G401.6 (cell line): ENCODE results near the gene PTPN7.

Experiments
- FAIRE-seq: peaks from 2 replicates; lab custom pipeline; 2012; peaks lifted over from hg19 to GRCh38; lab: Jason Lieb, UNC

Gene PTPN7

DNA sequence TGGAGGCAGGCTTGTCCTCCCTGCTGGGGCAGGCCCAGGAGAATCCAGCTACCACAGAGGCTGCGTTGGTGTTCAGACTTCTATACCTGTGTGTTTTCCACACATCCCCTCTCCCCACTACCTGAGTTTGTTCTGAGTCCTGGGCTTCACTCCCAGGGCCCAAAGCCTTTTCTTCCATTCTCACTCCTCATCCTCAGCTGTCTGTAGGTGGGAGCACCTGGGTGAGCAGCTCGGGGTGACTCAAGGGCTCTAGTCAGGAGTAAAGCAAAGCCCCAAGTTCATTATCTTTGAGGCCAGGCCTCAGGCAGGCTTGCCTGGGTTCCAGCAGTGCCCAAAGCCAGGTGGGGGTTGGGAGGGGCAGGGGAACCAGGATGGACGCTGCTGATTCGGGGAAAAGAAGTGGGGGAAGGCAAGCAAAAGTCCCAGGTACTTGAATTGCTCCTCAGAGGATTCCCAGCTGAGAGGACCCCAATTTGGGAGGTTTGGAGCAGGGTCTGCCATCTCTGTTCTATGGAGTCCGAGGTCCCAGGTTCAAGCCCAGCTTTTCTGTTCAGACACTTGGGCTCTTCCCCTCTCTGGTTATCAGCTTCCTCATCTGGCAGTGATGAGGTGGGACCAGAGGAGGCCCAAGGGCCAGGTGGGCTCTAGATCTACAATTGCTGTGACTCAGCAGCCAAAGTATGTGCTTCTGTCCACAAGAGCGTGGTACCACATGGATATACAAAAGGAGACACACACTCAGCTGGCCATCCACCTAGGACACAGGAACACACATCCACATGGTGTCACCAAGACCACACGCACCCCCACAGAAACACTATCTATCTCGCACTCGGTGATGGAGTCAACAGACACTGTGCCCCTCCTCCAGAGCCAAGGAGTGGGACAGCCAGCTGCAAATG lies 5.8 kb upstream of the PTPN7 start:
- no peak for FAIRE-seq

DNA sequence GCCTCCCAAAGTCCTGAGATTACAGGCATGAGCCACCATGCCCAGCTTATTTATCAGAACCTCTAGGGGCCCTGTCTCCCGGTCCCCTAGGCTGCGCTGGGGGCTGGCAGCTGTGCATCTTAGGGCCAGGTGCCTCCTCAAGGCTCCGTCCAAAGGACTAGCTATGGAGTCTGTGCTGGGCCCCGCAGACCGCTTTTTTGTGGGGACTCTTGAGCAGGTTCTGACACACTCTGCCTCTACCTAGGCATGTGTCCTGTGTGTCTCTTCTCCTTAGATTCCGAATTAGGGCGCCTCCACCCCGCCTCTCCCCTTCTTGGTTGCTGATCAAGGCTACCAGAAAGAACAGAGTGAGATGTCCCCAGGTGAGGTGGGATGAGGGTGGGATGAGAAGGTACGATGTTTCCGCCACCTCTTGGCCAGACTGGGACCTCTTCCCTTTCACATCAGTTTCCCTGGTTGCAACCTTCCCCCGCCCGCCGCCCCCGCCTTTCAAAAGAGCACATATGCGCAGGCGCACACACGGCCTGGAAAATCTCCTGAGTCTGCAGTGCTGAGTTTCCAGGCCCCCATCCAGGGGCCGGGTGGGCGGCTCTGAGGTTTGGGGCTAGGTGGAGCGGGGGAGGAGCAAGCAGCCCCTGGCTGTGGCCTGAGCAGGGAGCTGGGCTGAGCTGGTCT lies 5.0 kb upstream of the PTPN7 start:
- FAIRE-seq: no peak

DNA sequence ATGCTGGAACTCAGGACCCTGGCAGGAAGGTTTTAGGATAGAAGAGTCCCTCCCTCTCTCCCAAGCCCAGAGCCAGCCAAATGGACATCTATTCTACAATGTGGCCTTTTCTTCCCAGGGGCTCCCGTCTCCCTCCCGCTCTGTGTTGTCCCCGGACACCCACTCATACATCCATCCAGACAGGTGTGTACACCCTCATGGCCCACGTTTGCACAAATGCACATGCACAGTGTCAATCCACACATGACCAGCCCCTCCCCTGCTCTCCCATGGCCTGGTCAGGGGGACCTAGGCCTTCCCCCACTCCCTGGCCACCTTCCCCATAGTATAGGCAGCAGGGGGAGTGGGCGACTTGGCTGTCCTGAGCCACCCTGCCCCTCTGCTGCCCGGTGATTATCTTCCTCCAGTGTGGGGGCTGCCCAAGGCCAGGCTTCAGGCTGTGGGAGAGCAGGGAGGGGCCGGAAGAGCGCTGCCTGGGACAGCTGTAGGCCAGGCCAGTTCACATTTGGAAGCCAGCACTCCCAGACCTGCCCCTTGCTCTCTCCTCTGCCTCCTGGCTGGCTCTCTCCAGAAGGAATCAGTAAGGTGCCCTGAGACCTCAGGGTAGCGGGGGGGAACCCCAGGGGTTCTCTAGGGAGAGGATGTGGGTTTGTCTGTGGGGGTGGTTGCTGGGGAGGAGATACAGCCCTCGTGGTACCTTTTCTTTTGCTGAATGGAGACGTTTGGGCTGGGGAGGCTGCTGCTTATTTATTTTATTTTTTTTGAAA lies 4.1 kb upstream of the PTPN7 start:
- no peak for FAIRE-seq

DNA sequence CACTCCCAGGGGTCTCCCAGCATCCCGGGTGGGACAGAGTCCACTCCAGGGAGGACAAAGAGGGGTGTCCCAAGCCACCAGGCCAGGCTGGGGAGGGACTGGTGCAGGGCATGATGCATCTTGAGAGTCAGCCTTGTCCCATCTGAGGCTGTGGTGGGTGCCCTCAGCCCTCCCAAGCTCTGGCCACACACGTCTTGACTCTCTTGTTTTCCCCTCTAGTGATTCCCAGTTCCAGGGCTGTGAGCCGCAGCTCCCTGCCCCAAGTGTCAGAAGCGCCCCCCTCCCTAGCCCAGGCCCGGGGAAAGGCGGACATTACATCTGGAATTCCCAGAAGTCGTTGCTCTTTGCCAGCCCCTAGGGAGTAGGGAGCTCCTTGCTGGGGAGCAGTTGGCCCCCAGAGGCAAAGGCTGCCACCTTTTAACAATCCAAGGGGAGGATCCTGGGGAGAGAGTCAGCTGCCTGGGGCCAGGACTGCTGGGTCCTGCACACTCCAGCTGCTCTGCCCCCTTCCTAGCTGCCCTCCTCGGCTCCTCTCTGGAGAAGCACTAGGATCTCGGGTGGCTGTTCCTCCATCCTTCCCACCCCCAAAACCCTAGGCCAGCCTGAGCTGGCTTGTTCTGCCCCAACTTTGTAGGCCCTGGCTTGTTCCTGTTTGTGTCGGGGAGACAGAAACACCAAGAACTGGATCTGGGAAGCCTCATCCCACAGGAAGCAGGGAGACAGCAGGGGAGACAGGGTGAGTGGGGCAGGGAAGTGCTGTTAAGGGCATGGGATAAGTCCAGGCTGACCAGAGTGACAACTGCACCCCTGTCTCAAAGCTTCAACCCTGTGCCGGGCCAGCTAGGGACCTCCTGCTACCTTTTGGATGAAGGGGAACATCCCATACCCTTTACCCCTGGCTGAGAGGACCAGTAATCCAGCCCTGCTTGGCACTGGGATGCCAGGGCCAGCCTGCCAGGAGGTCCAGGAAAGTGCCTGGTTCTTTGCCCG lies 3.2 kb upstream of the PTPN7 start:
- FAIRE-seq: no peak

DNA sequence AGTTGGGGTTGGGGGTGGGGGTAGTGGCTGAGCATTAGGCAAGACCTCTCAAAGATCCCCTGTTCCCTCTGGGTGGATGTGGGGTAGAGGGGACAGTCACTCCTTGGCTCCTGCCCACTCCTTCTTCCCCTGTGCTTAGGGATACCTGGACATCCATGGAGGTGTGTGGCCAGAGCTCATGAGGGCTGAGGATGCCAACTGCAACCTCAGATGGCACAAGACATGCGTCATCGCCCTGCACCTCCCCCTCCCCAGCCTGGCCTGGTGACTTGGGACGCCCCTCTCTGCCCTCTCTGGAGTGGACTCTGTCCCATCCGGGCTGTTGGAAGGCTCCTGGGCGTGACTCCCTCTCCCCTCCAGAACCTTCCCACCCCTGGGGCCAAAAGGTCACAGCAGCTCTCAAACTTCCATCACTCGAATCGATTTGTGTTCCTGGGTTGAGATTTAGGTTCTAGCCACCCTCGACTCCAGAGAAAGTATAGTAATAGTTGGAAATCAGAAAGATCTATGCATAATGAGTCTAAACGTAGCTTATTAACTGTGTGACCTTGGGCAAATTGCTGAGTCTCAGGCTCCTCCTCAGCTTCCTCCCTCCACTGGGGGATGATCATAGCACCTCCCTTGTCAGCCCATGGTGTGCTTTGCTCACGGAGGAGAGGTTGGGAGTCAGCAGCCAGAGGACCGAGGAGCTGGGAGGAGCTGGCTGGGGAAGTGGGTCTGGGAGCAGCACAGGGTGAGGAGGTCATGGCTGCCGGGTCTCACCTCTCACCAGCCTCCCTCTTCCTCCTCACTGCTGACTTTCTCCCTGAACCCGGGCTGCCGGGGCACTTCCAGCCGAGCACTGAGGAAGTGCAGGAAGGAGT lies 2.2 kb upstream of the PTPN7 start:
- no peak for FAIRE-seq

DNA sequence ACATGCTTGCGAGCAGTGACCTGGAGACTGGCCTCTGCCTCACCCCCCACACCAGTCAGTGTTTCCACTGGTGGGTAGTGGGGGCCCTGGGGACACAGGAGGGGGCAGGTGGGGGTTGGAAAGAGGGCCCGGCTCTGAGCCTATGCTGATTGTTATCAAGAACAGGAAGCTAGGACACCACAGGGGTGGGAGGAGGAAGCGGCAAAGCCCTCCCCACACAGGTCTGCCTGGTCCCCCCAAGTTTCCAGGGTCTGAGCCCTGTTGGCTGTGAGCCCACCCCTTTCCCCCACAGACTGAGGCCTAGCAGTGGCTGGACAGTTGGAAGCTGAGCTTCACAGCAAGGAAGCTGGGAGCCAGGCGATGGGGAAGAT lies 1.6 kb upstream of the PTPN7 start:
- FAIRE-seq: no peak

DNA sequence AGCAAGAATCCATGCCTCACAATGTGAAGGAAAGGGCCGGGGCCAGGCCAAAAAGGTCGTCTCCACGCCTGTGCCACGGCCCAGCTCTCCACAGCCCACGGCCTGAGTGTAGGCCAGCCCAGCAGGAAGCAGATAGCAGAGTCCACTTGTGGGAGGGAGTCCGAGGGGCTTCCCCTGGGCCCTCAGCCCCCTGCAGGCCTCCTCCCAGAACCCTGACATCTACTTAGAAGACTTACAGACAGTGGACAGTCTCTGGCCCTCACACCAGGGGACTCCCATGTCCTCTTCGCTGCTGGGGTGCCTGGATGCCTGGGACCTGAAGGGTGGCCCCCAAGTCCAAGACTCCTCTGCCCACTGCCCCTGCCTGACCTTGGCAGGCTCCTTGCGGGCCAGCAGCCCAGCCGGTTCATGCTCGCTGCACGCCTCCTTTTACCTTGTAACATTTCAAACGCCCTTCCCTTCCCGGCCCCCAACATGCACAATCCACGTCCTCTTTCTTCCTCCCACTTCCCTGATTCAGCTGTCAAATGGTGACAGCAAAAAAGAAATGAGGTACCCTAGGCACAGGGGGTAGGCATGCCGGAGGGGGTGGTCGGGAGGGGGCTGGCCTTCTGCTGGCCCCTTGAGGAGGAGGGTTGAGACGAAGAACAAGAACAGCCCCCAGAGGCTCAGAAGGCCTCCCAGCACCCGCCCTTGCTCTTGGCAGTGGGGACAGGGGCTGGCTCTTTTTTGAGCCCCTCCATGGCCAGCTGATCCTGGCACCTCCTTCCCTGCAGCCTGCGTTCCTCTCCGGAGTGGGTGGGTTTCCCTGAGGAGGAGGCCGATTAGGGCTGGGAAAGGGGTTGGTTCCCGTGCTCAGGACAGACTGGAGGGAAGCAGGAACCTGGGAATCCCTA lies 997 bp upstream of the PTPN7 start:
- no peak for FAIRE-seq

DNA sequence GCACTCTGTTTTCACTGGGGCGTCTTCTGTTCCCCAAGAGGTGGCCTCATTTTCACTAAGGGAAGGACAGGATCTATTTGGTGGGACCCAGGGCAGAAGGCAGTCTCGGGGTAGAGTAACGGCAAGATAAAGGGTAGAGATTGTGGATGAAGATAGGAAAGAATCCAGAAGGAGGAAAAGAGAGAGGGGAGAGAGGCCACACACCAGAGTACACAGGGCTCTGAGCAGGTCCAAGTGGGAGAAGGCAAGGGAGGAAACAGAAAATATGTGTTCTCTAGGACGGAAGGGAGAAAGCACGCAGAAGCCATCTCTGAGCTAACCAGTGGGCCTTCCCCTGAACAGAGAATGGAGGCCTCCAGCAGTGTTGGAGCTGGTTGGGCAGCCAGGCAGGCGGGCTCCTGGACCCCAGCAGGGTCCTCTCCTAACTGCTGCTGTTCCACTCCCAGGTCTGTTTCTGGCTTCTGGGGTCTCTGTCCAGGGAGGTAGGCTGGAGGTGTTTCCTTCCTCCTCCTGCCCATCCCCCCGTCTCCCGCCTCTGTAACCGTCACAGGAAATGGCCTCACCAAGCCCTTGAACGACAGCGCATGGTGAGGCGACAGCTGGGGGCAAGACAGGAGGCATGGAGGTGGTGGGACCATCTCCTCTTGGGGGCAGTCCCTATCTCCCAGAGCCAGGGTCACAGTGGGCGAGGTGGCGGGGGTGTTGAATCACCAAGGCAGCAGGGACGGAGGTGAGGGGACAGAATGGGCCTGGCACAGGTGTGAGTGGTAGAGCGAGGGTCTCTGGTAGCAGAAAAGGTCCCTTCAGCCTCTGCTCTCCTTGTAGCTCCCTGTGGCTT lies 649 bp downstream of the PTPN7 start:
- FAIRE-seq: no peak

DNA sequence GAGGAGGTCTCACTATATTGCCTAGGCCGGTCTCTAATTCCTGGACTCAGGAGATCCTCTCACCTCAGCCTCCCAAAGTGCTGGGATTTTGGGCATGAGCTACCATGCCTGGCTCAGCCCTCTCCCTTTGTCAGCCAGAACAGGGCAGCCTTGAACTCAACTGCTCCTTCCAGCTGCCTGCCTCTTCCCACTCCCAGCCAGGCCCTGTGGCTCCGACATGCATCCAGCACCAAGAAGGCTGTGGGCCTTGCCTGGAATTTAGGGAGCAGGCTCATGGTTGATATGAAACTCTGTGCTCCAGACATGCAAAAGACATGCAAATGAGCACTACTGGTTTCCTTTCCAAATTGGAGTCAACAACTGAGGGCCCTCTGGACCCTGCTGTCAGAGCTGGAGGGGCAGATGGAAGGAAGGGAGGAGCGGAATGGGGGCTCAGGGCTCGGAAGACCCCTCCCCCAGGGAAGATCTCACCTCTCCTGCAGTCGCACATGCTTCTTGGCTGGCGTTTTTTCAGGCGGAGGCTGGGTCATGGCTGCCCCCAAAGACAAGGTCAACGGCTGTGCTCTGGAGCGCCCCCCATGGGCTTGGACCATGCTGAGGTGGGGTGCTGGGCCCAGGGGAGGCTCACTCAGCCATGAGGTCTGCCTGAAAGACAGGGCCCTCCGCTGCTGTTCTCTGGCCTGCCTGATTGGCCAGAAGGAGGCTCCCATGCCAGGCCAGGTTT lies 1.4 kb downstream of the PTPN7 start:
- FAIRE-seq: no peak

DNA sequence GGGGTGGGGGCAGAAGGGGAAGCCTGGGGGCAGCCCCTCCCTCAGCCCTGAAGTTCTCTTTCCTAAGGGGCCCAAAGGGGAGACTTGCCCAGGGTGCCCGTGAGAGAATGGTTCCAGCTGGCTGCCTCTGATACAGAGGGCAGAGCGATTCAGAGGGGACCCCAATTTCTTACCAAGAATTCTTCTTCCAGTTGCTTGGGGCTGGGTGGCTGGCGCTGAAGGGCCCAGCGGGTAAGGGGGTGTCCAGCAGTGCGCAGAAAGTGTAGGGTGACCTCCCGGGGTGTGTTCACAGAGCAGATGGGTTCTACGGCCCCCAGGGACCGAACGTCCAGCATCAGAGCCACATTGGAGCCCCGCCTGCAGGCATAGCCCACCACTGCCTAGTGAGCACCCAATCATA lies 2.5 kb downstream of the PTPN7 start:
- FAIRE-seq: no peak

DNA sequence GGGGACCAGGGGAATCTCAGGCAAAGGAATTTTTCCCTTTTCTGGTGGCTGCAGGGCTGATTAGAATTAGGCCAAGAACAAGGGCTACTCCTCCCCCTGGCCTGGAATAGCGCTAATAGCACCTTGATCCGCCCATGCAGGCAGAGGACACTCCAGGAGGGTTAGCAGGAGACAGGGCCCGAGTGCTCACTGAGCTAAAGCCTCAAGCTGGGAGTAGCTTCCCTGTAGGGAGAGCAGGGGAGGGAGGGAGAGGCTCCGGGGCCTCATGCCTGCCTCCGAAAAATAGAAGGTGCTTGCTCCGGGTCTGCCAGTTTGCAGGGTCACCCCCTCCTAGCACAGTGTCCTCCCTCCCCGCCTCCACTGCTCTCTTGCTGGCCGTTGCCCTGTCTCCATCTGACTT lies 3.8 kb downstream of the PTPN7 start:
- no peak for FAIRE-seq

DNA sequence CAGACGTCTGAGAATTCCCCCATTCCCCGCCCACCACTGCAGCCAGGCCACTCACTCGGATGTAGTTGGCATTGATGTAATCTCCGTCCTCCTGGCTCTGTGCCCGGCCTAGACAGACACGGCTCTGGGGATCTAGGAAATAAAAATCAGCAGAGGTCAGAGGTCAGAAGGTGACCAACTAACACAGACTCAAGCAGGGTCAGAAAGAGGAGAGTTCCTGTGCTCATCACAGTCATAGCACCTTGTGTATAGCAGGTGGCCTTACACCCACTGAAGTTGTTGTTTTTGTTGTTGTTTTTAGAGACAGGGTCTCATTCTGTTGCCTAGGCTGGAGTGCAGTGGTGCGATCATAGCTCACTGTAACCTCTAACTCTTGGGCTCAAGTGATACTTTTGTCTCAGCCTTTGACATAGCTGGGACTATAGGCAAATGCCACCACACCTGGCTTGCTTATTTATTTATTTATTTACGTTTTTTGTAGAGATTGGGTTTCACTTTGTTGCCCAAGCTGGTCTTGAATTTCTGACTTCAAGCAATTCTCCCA lies 4.9 kb downstream of the PTPN7 start:
- FAIRE-seq: no peak

DNA sequence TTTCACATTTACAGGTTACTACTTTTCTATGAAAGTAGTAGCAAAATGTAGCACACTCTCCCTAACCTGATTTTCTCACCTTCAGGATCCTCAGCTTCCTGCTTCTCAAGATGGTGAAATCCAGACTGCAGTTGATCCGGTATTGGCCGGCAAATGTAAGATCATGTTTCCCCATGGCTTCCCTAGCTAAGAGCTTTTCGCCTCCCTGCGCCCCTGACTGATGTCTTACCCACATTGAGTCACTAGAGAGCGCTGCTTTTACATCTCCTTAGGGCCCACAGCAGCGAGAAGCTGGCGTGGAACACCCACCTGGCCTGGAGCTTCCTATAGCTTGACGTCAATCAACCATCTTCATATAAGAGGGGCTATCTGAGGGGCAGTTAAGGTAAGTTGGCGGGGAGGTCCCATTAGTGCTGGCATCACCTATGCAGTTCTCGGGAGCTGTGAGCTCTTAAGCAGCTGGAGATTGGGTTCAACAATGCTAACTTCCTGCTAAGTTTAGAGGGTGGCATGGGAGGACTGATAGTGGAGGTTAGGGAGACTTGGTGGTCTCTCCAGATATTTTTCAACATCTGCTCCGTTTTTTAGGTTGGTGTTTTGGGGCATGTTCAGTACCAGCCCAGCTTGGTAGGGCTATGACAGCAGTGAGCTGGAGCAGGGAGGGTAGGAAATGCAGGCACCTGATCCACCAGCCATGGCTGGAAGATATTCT lies 5.5 kb downstream of the PTPN7 start:
- peak; percentile 80 for FAIRE-seq

DNA sequence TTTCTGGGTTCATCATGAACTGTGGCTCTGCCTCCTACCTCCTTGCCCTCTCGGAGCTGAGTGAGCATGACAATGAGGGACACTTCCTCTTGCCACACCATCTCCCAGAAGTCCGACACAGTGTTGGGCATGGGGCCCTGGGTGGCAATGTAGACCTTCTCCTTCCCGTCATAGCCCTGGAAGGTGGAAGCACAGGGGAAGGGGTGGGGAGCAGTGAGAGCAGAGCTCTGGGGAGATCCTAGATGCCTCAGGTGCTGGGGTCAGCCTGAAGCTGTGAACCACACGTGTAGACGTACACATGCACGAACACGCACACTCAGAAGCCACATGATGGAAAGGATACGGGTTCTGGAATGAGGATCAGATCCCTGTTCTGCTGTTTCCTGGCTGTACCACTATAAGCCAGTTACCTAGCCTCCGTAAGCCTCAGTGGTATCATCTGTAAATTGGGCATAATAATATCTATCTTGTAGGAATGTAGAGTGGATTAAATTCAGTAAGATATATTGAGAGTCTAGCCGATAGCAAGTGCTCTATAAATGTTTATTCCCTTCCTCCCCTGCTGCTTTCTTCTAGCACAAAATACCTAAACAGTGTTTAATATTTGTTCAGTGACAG lies 6.1 kb downstream of the PTPN7 start:
- FAIRE-seq: no peak

DNA sequence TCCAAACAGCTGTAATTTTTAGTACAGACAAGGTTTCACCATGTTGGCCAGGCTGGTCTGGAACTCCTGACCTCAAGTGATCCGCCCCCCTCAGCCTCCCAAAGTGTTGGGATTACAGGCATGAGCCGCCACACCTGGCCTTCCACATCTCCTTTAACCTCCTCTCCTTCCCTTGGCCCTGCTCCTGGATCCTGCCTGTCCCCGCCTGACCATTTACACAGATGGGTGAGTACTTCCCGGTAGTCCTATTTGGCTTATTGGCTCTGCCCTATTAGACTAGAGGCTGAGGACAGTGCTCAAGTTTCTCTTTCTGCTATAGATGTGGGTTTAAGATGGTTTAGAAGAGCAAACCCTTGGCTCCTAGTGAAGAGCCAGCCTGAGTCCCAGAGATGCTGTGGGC lies 7.1 kb downstream of the PTPN7 start:
- no peak for FAIRE-seq

DNA sequence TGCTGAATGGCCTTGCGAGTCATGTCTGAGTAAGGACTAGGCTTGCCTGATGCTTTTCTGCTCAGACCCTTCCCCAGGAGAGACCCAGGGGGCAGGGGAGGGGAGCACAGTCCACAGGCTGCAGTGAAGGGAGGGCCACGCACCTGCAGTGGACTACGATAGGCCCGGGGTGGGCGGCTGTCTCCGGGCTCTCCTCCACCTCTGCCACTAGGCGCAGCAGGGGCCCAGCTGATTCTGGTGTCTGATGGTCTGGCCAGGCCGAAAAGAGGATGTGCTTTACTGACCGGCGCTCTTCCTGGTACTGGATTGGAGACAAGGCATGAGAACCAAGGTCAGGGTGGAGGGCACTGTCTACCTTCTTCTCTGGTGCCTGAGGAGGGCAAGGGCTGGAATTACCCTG lies 8.0 kb downstream of the PTPN7 start:
- FAIRE-seq: no peak

DNA sequence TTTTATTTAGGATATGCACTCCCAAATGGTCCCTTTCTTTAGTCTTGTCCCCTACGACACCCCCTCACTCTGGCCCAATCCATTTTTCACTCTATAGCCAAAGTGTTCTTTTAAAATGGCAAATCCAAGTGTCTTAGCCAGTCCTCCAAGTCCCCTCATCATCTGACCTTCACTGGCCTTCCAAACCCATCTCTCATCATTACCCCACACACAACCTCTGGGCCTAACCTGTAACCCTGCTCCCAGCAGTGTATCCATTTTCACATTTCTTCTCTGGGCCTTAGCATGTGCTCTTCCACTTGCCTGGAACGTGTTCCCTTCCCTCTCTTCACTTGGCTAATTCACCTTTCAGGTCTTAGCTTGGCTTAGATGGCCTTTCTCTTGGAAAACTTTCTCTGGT lies 9.4 kb downstream of the PTPN7 start:
- no peak for FAIRE-seq
